Prostate gland (tissue), 2 donors: ENCODE results near the gene IKBKG. TPM values are rescaled to one million over a fixed set of nuclear protein-coding genes. Genes with fewer than 3 reads are reported as not detected.
"Not testable (repeated sequence)": the region's sequence is repeated elsewhere in the genome, so short reads cannot be mapped to it uniquely, and the experiment has no call there.

ENCODE experiments used
- DNase-seq: peaks from one replicate; pipeline ENCODE4 v3.0.0-alpha.2; 2019; ENCODE audit warnings: low spot score
- H3K27ac ChIP-seq, 2 donors: fragments of 200-600 bp; sonication (generic); 2 replicates each; pipeline ENCODE4 v1.5.1; 2017 to 2019
- H3K27me3 ChIP-seq: fragments of 200-600 bp; sonication (generic); replicated peaks from 2 replicates; pipeline ENCODE4 v1.5.1; 2019; ENCODE audit not compliant: insufficient read depth
- H3K36me3 ChIP-seq, 2 donors: fragments of 200-600 bp; sonication (generic); 1 replicate in 1 of 2; 2 replicates in 1 of 2; pipeline versions ENCODE4 v1.5.1 to v1.8.1; 2017 to 2019
- H3K4me1 ChIP-seq: fragments of 200-600 bp; sonication (generic); replicated peaks from 2 replicates; pipeline ENCODE4 v1.5.1; 2019
- H3K4me3 ChIP-seq, 2 donors: fragments of 200-600 bp; sonication (generic); 2 replicates each; pipeline ENCODE4 v1.5.1; 2017 to 2019
- H3K9me3 ChIP-seq: fragments of 200-600 bp; sonication (generic); 2 replicates; pipeline ENCODE4 v1.5.1; 2017
- POLR2A ChIP-seq: fragments of 450-650 bp; IDR thresholded peaks from one replicate; pipeline ENCODE4 v1.6.1; 2016; ENCODE audit warnings: antibody characterized with exemption, mild to moderate bottlenecking
- POLR2AphosphoS5 ChIP-seq: sonication (generic); formaldehyde crosslinking; IDR thresholded peaks from one replicate; pipeline ENCODE4 v1.6.1; 2017; ENCODE audit warnings: antibody characterized with exemption
- WGBS: methylation state at CpG from one replicate; pipeline ENCODE4 v1.1.5; 2018; 5-methylcytosine and 5-hydroxymethylcytosine counted together
- intact Hi-C: fragments of 100-400 bp; cut with DNase I; formaldehyde crosslinking; loops from one replicate; pipeline ENCODE4 v1.14.2; 2022
- total RNA-seq, 2 donors: library from RNA; depleted of rRNA; stranded (reverse); fragments of >200 nt; gene quantifications; one replicate each; pipeline ENCODE4 v1.1.0, GENCODE V29; 2016
- TF ChIP-seq, protein P1 (sequence below), 4 experiments: fragments of 200-600 bp in 2 of 4; fragments of 450-650 bp in 2 of 4; sonication (generic) in 2 of 4; IDR thresholded peaks; 1 replicate in 3 of 4; 2 replicates in 1 of 4; pipeline ENCODE4 v1.5.1; 2016 to 2019; ENCODE audit warnings: antibody characterized with exemption in 4 of 4, mild to moderate bottlenecking in 2 of 4, moderate library complexity in 2 of 4

Gene IKBKG
- 10 to 100 TPM; 16.4 to 31.7 TPM for total RNA-seq

- Histone ChIP-seq H3K27me3 (no peaks in the 10 kb centered on the region), H3K4me3 (peak within 1 kb of the TSS; percentile 58 to 64), H3K9me3 (no peaks in the 10 kb centered on the region), H3K36me3 (no peaks in the 10 kb centered on the region), H3K4me1 (no peaks in the 10 kb centered on the region), H3K27ac (peak within 1 kb of the TSS; percentile 81 to 82)
- peak; percentile 82 for DNase-seq
- 0% methylated on average over 25 of the region's 69 CpGs for WGBS
- intact Hi-C loops, result no loop called here
- TF ChIP-seq POLR2A, result no peak
- peak; percentile 41 for TF ChIP-seq POLR2AphosphoS5
- TF ChIP-seq, protein P1, sequence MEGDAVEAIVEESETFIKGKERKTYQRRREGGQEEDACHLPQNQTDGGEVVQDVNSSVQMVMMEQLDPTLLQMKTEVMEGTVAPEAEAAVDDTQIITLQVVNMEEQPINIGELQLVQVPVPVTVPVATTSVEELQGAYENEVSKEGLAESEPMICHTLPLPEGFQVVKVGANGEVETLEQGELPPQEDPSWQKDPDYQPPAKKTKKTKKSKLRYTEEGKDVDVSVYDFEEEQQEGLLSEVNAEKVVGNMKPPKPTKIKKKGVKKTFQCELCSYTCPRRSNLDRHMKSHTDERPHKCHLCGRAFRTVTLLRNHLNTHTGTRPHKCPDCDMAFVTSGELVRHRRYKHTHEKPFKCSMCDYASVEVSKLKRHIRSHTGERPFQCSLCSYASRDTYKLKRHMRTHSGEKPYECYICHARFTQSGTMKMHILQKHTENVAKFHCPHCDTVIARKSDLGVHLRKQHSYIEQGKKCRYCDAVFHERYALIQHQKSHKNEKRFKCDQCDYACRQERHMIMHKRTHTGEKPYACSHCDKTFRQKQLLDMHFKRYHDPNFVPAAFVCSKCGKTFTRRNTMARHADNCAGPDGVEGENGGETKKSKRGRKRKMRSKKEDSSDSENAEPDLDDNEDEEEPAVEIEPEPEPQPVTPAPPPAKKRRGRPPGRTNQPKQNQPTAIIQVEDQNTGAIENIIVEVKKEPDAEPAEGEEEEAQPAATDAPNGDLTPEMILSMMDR (IDR thresholded peaks at IDR 0.05), result no peak
Measured at GRCh38 chrX:154547245-154548027, at the start of gene IKBKG. Gene IKBKG (plus strand): TSS chrX:154547620. CDS start chrX:154552003, 4,383 bp downstream.

GRCh38 chrX:154501423-154501822 lies 46.0 kb upstream of the IKBKG start:
- H3K9me3 ChIP-seq, H3K36me3 ChIP-seq, DNase-seq, H3K4me3 ChIP-seq, H3K4me1 ChIP-seq, H3K27me3 ChIP-seq, H3K27ac ChIP-seq, intact Hi-C loops: not testable (repeated sequence)
- 83% methylated on average over 7 of the region's 7 CpGs for WGBS

- intact Hi-C loops, result no loop called here
- WGBS, result 100% methylated on average over 8 of the region's 8 CpGs
- no peaks in the 10 kb centered on the region for H3K4me1 ChIP-seq
Measured at GRCh38 chrX:154502098-154502497, 45.3 kb upstream of the IKBKG start.

GRCh38 chrX:154502989-154503388 lies 44.4 kb upstream of the IKBKG start:
- TF ChIP-seq, protein P1 (IDR thresholded peaks at IDR 0.05), result no peak
- TF ChIP-seq POLR2AphosphoS5 (no peak), POLR2A (no peak)

More at GRCh38 chrX:154502098-154502497, 45.3 kb upstream of the IKBKG start:
- no peak for DNase-seq
- H3K4me3 ChIP-seq, result no peak overlapping the region
- no peaks in the 10 kb centered on the region for H3K36me3 ChIP-seq
- H3K27ac ChIP-seq, result no peak overlapping the region
- no peak for TF ChIP-seq POLR2A
- TF ChIP-seq, protein P1 (IDR thresholded peaks at IDR 0.05), result no peak
- TF ChIP-seq POLR2AphosphoS5, result no peak
- H3K27me3 ChIP-seq, result no peaks in the 10 kb centered on the region
- H3K9me3 ChIP-seq, result no peaks in the 10 kb centered on the region

GRCh38 chrX:154505734-154506133 lies 41.7 kb upstream of the IKBKG start:
- no peaks in the 10 kb centered on the region for H3K9me3 ChIP-seq
- TF ChIP-seq POLR2A, result no peak
- no peak for TF ChIP-seq POLR2AphosphoS5
- TF ChIP-seq, protein P1 (IDR thresholded peaks at IDR 0.05), result no peak
- no peaks in the 10 kb centered on the region for H3K27me3 ChIP-seq
- H3K4me3 ChIP-seq, result no peak overlapping the region
- no peak overlapping the region for H3K27ac ChIP-seq
- intact Hi-C loops, result no loop called here
- H3K4me1 ChIP-seq, result no peaks in the 10 kb centered on the region
- H3K36me3 ChIP-seq, result no peaks in the 10 kb centered on the region
- no peak for DNase-seq
- WGBS, result 64% methylated on average over 7 of the region's 12 CpGs

More at GRCh38 chrX:154502989-154503388, 44.4 kb upstream of the IKBKG start:
- Histone ChIP-seq H3K9me3 (no peaks in the 10 kb centered on the region), H3K27ac (no peak overlapping the region), H3K4me3 (no peak overlapping the region), H3K36me3 (no peaks in the 10 kb centered on the region), H3K27me3 (no peaks in the 10 kb centered on the region), H3K4me1 (no peaks in the 10 kb centered on the region)
- DNase-seq, result no peak
- intact Hi-C loops, result no loop called here
- WGBS, result 92% methylated on average over 3 of the region's 3 CpGs
